Spleen (tissue), 7 donors: ENCODE measurements around the gene PSME3IP1.

Experiments used
- POLR2A ChIP-seq, 3 donors: fragments of 450-650 bp; IDR thresholded peaks; one replicate each; pipeline ENCODE4 v1.5.1; 2017; ENCODE audit warnings: antibody characterized with exemption in 3 of 3, mild to moderate bottlenecking in 1 of 3
- TF ChIP-seq, protein P1 (sequence below), 11 experiments: fragments of 200-600 bp in 7 of 11; fragments of 450-650 bp in 4 of 11; sonication (generic) in 4 of 11; IDR thresholded peaks in 8 of 11; conservative IDR thresholded peaks in 3 of 11; 1 replicate in 7 of 11; 2 replicates in 4 of 11; pipeline versions ENCODE4 v1.4.0 to v1.8.0; 2016 to 2021; ENCODE audit warnings: antibody characterized with exemption in 11 of 11, inconsistent platforms in 4 of 11, mild to moderate bottlenecking in 1 of 11
- donor health status: DM: no; HTN: no; CAD: no; lungs with moderate emphysema.
- donor health status: DM: no; HTN: no; CAD: no.
- donor health status: DM: no; HTN: no; CAD: no.

- TF ChIP-seq POLR2A (IDR thresholded peaks at IDR 0.05): no peak
- TF ChIP-seq, protein P1, sequence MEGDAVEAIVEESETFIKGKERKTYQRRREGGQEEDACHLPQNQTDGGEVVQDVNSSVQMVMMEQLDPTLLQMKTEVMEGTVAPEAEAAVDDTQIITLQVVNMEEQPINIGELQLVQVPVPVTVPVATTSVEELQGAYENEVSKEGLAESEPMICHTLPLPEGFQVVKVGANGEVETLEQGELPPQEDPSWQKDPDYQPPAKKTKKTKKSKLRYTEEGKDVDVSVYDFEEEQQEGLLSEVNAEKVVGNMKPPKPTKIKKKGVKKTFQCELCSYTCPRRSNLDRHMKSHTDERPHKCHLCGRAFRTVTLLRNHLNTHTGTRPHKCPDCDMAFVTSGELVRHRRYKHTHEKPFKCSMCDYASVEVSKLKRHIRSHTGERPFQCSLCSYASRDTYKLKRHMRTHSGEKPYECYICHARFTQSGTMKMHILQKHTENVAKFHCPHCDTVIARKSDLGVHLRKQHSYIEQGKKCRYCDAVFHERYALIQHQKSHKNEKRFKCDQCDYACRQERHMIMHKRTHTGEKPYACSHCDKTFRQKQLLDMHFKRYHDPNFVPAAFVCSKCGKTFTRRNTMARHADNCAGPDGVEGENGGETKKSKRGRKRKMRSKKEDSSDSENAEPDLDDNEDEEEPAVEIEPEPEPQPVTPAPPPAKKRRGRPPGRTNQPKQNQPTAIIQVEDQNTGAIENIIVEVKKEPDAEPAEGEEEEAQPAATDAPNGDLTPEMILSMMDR (IDR thresholded peaks at IDR 0.05 in 8 of 11, conservative IDR thresholded peaks at IDR 0.05 in 3 of 11): no peak
Measured at GRCh38 chr16:57194512-57194911, 8.7 kb upstream of the PSME3IP1 start.
